Umbilical cord (tissue), 2 donors: ENCODE results near the gene NLGN1. TPM values are rescaled to one million over a fixed set of nuclear protein-coding genes. Genes with fewer than 3 reads are reported as not detected.

Experiments
- DNase-seq: peaks from one replicate; pipeline ENCODE4 v3.0.0-alpha.2; 2015; ENCODE audit warnings: low spot score
- total RNA-seq: library from RNA; depleted of rRNA; stranded (reverse); fragments of >200 nt; gene quantifications from one replicate; pipeline ENCODE4 v1.2.3, GENCODE V29; 2014; ENCODE audit warnings: low replicate concordance; ENCODE audit not compliant: insufficient read depth

NLGN1 gene
- total RNA-seq, 1 donor from 2014 or later: 8.7 TPM

- DNase-seq: peak; percentile 13
Measured at GRCh38 chr3:173970281-173970680, 572.7 kb downstream of the NLGN1 start.

- no peak for DNase-seq
Measured at GRCh38 chr3:173976281-173976680, 578.7 kb downstream of the NLGN1 start.

- no peak for DNase-seq
Measured at GRCh38 chr3:173977747-173978146, 580.2 kb downstream of the NLGN1 start.

GRCh38 chr3:173983343-173983742, 585.8 kb downstream of the NLGN1 start:
- peak; percentile 11 for DNase-seq

GRCh38 chr3:173986861-173987410, 589.4 kb downstream of the NLGN1 start:
- DNase-seq: no peak

GRCh38 chr3:173988909-173989308, 591.4 kb downstream of the NLGN1 start:
- DNase-seq: no peak

- peak; percentile 12 for DNase-seq
Measured at GRCh38 chr3:173992416-173992815, 594.9 kb downstream of the NLGN1 start.

GRCh38 chr3:173993299-173993698, 595.8 kb downstream of the NLGN1 start:
- peak; percentile 52 for DNase-seq

- DNase-seq: no peak
Measured at GRCh38 chr3:174000675-174001074, 603.1 kb downstream of the NLGN1 start.

- no peak for DNase-seq
Measured at GRCh38 chr3:174002543-174002942, 605.0 kb downstream of the NLGN1 start.

- no peak for DNase-seq
Measured at GRCh38 chr3:174010907-174011306, 613.4 kb downstream of the NLGN1 start.

GRCh38 chr3:174016186-174016585, 618.6 kb downstream of the NLGN1 start:
- no peak for DNase-seq

- no peak for DNase-seq
Measured at GRCh38 chr3:174020156-174020555, 622.6 kb downstream of the NLGN1 start.

- DNase-seq: peak; percentile 81
Measured at GRCh38 chr3:174023421-174023820, 625.9 kb downstream of the NLGN1 start.

GRCh38 chr3:174028673-174029072, 631.1 kb downstream of the NLGN1 start:
- no peak for DNase-seq

GRCh38 chr3:174035328-174035886, 637.9 kb downstream of the NLGN1 start:
- peak; percentile 44 for DNase-seq

GRCh38 chr3:174046311-174046710, 648.8 kb downstream of the NLGN1 start:
- peak; percentile 48 for DNase-seq

GRCh38 chr3:174049472-174049871, 651.9 kb downstream of the NLGN1 start:
- DNase-seq: no peak

- DNase-seq: no peak
Measured at GRCh38 chr3:174051191-174051590, 653.6 kb downstream of the NLGN1 start.

- DNase-seq: no peak
Measured at GRCh38 chr3:174058804-174059203, 661.3 kb downstream of the NLGN1 start.

- no peak for DNase-seq
Measured at GRCh38 chr3:174060431-174060830, 662.9 kb downstream of the NLGN1 start.

GRCh38 chr3:174061162-174061561, 663.6 kb downstream of the NLGN1 start:
- DNase-seq: no peak

- DNase-seq: no peak
Measured at GRCh38 chr3:174061731-174062130, 664.2 kb downstream of the NLGN1 start.

- no peak for DNase-seq
Measured at GRCh38 chr3:174062923-174063322, 665.4 kb downstream of the NLGN1 start.
